ENCODE results near the gene MYOG. TPM values are rescaled to one million over a fixed set of nuclear protein-coding genes. Genes with fewer than 3 reads are reported as not detected.

MYOG gene
- total and polyA plus RNA-seq, 10 of the 15 experiments (the other 5 are each of a cell fraction or from before 2014, with no cell fraction given): not detected

DNA sequence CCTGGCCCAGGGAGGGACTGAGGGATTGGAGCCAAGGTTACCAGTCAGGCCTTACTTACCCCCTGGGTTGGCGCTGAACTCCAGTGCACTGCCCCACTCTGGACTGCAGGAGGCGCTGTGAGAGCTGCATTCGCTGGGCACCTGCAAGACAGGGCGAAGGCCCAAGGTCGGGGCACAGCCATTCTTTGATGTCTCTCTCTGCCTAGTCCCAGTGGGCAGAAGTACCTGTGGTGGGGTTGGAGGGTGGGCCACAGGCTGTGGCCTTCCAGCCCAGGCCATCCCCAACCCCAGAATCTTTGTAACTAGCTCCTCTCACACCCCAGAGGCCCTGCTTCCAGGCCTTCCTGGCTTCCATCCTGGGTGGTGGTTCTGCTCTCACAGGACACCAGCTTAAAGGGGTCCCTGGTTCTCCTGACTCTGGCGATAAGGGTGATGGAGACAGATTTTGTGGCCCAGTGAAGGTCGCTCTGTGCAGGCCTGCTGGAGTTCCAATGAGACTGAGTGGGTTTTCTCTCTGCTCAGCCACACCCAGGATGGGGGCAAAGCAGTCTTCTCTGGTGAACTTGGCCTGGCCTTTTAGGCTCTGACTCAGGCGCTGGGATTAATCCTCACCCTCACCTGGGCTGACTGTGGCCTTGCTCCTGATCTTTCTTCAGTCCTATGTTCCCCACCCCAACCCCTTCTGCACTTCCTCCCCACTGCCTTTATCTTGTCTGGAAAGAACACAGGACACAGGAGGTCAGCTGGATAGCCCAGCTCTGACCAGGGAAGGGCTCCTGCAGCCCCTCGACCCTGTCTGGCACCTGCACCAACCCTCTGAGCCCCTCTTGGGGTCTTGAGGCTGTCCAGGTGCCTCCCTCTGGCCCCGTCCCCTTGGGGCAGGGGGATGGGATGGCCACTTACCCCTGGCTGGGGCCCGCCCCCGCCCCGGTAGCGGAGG is 954 bp downstream of the MYOG start:
- peak; percentile 75 for ATAC-seq
- no peak overlapping the region for H3K4me2 ChIP-seq (ENCODE audit: control insufficient read depth, insufficient read depth)
- H3K9me3 ChIP-seq (replicated peaks; ENCODE audit: control insufficient read depth, insufficient read depth, low read length): no peaks in the 10 kb centered on the region
- no TSS peak for BruUV-seq (replicated peaks)
- no peak for FAIRE-seq
- RAD21 ChIA-PET (ENCODE audit: unreplicated experiment): interaction anchor here (1.3 to 3.2 kb wide), 3 partner anchors 88 to 182 kb away, joined by 4 to 16 read pairs (median 6); no protein-coding TSS in a partner anchor
- SMC1A ChIA-PET (ENCODE audit: uncharacterized antibody, unreplicated experiment): no interaction called here
- peaks cover 0 to 3% of the 10 kb centered on the region in 2 experiments; a peak in 2 of 4 replicates for H3K27me3 ChIP-seq (replicated peaks in 1 of 2; ENCODE audit: control insufficient read depth in 2 of 2, insufficient read depth in 2 of 2, low read length in 1 of 2)
- in situ Hi-C loops (cut with MboI) (no loop called here), intact Hi-C loops (cut with micrococcal nuclease; ENCODE audit: unreplicated experiment) (no loop called here)
- no peaks in the 10 kb centered on the region for H3K36me3 ChIP-seq (ENCODE audit: control insufficient read depth in 2 of 2, insufficient read depth in 2 of 2, low read length in 1 of 2)
- H3K27ac ChIP-seq (ENCODE audit: control insufficient read depth, insufficient read depth): no peak overlapping the region
- POLR2A ChIA-PET: no interaction called here
- H3K9ac ChIP-seq (ENCODE audit: control insufficient read depth, insufficient read depth, low read length): no peak overlapping the region
- no peak overlapping the region for H2AFZ ChIP-seq (ENCODE audit: control insufficient read depth, low read depth, low read length)
- no peaks in the 10 kb centered on the region; the same call in 1 of the 2 replicates for H4K20me1 ChIP-seq (ENCODE audit: control insufficient read depth, insufficient read depth)
- TF ChIP-seq RAD21 (IDR thresholded peaks at IDR 0.05; ENCODE audit: insufficient read depth, low read depth, low read length) (peak; percentile 51), POLR2AphosphoS5 (IDR thresholded peaks at IDR 0.05; ENCODE audit: low read length) (no peak), KAT2A (conservative IDR thresholded peaks at IDR 0.05; ENCODE audit: control insufficient read depth, low read depth, low read length) (no peak), NR2F1 (conservative IDR thresholded peaks at IDR 0.05) (no peak), SMC3 (IDR thresholded peaks at IDR 0.05; ENCODE audit: borderline replicate concordance, low read length) (peak; percentile 30; the same call in 1 of the 2 replicates), CEBPB (IDR thresholded peaks at IDR 0.05; ENCODE audit: borderline replicate concordance in 1 of 2, low read depth in 2 of 2, low read length in 2 of 2) (no peak)
- TF ChIP-seq, protein P1, sequence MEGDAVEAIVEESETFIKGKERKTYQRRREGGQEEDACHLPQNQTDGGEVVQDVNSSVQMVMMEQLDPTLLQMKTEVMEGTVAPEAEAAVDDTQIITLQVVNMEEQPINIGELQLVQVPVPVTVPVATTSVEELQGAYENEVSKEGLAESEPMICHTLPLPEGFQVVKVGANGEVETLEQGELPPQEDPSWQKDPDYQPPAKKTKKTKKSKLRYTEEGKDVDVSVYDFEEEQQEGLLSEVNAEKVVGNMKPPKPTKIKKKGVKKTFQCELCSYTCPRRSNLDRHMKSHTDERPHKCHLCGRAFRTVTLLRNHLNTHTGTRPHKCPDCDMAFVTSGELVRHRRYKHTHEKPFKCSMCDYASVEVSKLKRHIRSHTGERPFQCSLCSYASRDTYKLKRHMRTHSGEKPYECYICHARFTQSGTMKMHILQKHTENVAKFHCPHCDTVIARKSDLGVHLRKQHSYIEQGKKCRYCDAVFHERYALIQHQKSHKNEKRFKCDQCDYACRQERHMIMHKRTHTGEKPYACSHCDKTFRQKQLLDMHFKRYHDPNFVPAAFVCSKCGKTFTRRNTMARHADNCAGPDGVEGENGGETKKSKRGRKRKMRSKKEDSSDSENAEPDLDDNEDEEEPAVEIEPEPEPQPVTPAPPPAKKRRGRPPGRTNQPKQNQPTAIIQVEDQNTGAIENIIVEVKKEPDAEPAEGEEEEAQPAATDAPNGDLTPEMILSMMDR (IDR thresholded peaks at IDR 0.05 in 2 of 3, conservative IDR thresholded peaks at IDR 0.05 in 1 of 3; ENCODE audit: control insufficient read depth in 2 of 3, extremely low read depth in 1 of 3, insufficient read depth in 1 of 3, low read depth in 3 of 3, low read length in 3 of 3): peak; percentile 39 to 73 (median 58)
- no peak for DNase-seq (ENCODE audit: low read depth, low spot score)
- H3K79me2 ChIP-seq (ENCODE audit: control insufficient read depth, insufficient read depth, low read length): no peaks in the 10 kb centered on the region
- no peak overlapping the region for H3K4me3 ChIP-seq
- CTCF ChIA-PET: interaction anchor here (0.6 to 3.9 kb wide), 13 partner anchors 9 to 403 kb away, joined by 3 to 35 read pairs (median 4); no protein-coding TSS in a partner anchor
- WGBS (ENCODE audit: insufficient coverage, insufficient replicate concordance, low lambda C conversion rate, missing lambda C conversion rate): 30% methylated on average over 14 of the region's 14 CpGs
- no peaks in the 10 kb centered on the region for H3K4me1 ChIP-seq (ENCODE audit: control insufficient read depth, insufficient read depth, low read length)
